Epithelial cell of prostate (primary cell): ENCODE data around the gene SLC7A9.
"Not testable (repeated sequence)": the region's sequence is repeated elsewhere in the genome, so short reads cannot be mapped to it uniquely, and the experiment has no call there.

Experiments
- DNase-seq: peaks from one replicate; pipeline ENCODE4 v3.0.0-alpha.2; 2011; ENCODE audit warnings: low read depth, low spot score
- H3K27ac ChIP-seq: fragments of 450-650 bp; 2 replicates; pipeline ENCODE4 v1.5.1; 2017; ENCODE audit warnings: mild to moderate bottlenecking

The SLC7A9 gene

DNA sequence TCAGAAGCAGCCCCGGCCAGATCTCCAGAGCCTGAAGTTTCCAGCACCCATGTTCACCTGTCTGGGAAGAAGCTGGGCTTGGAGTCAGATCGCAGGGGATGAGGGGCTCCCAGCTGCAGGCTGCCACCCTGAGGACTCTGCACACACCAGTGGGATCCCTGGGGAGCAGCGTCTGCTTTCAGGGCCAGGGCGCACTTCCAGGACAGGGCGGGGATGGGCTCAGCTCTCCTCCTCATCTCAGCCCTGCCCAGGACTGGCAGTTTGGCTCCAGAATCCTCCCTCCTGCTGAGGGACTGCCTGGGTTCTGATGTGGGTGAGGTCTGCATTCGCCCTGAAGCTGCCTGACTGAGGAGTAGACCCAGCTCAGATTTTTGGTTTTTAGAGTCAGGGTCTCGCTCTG is 3.5 kb downstream of the SLC7A9 start:
- no peak overlapping the region for H3K27ac ChIP-seq
- DNase-seq = no peak

DNA sequence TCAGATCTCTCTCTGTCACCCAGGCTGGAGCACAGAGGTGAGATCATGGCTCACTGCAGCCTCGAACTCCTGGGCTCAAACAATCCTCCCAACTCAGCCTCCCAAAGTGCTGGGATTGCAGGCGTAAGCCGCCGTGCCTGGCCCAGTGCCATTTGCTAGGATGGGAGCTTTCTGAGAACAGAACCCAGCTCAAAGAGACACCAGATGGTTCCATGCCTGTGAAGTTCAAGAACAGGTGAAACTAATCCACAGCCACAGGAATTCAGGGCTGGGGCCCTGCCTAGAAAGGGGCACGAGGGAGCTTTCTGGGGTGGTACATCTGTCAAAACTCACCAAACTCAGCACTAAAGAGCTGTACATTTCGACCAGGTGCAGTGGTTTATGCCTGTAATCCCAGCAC is 4.2 kb downstream of the SLC7A9 start:
- H3K27ac ChIP-seq = no peak overlapping the region
- no peak for DNase-seq

DNA sequence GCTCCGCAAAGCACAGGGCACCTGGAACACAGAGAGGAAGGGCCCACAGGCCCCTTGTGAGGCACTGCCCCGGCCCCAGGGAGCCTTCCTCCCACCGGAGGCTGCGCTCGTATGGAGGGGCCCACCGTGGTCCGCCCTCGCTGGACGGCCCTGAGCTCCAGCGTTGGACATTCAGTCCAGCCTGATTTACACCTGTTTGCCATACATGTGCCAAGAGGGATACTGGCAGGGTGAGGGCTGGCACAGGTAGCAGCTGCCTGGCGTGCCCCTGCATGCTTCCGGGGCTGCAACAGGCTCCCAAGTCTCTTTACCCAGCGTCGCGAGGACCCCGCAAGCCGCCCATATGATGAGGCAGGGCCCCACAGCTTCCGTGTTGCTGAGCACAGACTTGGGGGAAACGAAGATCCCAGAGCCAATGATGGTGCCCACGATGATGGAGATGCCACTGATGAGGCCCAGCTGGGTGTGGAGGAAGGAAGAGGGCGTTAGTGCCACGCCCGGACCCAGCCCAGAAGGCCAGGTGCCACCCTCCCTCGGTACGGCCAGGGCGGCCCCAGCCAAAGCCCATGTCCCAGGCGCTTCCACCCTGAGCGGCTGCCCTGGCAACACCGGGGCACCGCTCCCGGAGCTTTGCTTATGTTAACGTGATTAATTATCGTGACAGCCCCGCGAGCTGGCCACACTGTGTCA is 5.1 kb downstream of the SLC7A9 start:
- no peak for DNase-seq
- no peak overlapping the region for H3K27ac ChIP-seq

DNA sequence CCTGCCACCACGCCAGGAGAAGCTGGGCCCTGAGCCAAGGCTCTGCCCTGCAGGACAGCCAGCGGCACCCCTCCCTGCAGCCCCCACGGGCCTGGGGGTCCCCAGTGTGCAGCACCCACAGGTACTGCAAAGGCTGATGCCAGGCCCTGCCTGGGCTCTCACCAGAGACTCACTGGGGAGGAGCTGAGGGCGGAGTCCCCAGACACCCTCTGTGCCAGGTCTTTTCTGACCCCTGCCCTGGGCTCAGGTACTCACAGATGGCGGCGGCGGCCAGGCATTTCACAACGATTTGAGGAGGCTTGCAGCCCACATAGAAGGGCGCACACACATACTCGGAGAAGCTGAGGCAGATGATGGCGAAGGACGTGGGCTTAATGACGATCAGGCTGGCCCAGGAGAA is 5.7 kb downstream of the SLC7A9 start:
- no peak for DNase-seq
- H3K27ac ChIP-seq = no peak overlapping the region

DNA sequence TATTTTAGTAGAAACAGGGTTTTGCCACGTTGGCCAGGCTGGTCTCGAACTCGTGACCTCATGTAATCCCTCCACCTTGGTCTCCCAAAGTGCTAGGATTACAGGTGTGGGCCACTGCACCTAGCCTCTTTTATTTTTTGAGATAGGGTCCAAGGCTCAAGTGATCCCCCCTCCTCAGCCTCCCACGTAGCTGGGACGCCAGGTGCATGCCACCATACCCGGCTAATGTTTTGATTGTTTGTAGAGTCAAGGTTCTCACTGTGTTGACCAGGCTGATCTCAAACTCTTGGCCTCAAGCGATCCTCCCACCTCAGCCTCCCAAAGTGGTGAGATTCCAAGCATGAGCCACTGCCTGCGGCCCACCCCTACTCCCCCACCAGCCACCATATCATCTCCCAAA is 6.3 kb downstream of the SLC7A9 start:
- H3K27ac ChIP-seq = no peak overlapping the region
- DNase-seq = no peak

DNA sequence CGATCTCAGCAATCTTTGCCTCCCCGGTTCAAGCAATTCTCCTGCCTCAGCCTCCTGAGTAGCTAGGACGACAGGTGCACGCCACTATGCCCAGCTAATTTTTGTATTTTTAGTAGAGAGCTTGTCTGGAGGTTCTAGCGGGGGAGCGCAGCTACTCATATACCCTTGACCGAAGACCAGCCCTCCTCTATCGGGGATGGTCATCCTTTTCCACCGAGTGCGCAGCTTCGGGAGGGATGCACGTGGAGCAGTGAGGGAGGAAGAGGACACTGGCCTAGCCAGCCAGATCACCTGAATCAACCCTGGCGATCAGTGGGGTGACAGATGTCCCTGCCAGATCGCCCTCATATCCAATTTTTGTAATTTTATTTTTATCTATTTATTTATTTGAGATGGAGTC is 6.8 kb downstream of the SLC7A9 start:
- H3K27ac ChIP-seq = no peak overlapping the region
- DNase-seq = no peak

DNA sequence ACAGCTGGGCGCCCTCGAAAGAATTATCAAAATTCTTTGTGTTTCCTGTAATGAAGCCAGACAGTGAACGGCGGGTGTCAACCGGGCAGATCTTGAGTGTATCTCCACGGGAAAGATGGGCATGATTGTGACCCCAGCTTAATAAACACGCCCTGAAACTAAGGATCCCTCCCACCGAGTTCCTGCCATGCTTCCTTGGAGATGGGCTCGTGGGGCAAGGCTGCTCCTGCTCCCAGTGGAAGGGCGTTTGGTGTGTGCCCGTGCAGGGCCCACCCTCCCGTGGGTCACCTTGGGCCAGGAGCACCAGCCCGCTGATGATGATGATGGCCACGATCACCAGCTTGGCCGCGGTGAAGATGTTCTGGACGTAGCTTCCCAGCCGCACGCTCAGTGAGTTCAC is 7.4 kb downstream of the SLC7A9 start:
- DNase-seq = no peak
- no peak overlapping the region for H3K27ac ChIP-seq

DNA sequence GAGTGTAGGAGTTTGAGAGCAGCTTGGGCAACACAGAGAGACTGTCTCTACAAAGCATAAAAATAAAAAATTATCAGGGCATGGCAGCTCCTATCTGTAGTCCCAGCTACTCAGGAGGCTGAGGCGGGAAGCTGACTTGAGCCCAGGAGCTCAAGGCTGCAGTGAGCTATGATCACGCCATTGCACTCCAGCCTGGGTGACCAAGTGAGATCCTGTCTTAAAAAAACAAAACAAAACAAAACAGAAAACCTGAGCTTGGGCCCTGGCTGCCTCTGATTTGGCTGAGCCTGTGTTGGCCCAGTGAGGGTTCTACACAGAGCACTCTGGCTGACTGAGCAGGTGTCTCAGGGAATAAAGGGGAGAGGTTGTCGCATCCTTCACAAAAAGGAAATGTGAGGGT is 8.0 kb downstream of the SLC7A9 start:
- no peak for DNase-seq
- no peak overlapping the region for H3K27ac ChIP-seq

DNA sequence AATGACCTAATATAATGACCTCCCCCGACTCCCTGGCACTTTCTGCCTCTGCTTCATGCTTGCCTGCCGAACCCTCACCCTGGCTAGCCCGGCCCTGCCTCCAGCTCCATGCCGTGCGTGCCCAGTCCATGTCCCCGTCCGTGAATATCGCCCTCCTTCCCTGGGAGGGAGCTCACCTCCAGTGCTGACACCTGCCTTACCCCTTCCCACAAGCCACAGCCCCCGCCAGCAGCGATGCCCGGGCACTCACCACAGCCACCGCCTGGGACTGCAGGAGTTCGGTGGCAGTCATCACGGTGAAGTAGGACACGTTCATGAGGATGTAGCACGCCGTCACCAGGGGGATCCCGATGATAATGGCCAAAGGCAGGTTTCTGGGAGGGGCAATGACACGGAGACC is 10.0 kb downstream of the SLC7A9 start:
- no peak overlapping the region for H3K27ac ChIP-seq
- no peak for DNase-seq

DNA sequence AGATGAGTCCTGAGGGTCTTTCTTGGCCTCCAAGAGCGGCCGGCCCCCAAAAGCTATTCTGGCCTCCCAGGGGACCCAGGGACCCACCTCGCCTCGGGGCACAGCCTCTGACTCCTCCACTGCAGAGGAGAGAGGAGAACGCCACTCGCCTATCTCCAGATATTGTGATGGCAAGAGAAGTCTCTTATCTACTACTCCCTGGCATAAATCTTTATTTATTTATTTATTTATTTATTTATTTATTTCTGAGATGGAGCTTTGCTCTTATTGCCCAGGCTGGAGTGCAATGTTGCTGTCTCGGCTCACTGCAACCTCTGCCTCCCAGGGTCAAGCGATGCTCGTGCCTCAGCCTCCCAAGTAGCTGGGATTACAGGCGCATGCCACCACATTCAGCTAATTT is 11.0 kb downstream of the SLC7A9 start:
- no peak overlapping the region for H3K27ac ChIP-seq
- DNase-seq = no peak

DNA sequence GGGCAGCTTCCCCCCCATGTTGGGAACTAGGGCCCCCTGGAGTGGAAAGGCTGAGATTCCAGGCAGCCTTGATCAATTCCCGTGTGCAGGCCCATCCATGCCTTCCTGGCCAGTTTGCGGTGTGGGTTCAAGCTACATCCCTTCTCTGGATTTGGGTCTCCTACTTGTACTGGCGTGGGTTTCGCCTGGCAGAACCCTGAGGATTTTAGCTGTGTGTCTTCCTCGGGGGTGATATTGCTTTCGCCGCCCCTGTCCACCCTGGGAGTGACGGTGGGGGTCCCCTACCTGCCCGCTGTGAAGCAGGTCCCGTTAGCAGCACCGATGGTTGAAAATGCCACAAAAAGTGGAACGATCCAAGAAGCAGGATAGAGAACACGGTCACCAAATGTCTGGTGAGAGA is 11.4 kb downstream of the SLC7A9 start:
- no peak for DNase-seq
- H3K27ac ChIP-seq = no peak overlapping the region

DNA sequence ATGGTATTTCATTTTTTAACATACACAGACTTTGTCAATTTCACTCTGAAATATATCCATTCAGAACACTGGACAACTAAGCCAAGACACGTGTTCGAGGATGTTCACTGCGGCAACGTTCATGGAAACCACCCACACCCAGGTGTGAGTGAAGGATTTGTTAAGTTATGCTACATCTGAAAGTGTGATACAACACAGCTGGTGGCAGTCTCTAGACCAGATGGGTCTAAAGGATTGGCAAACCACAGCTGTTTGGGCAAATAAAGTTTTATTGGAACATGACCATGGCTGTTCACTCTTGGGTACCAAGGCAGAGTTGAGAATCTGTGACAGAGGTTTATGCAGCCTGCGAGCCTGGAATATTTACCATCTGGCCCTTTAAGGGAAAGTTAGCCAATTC is 12.0 kb downstream of the SLC7A9 start:
- DNase-seq = no peak
- H3K27ac ChIP-seq = no peak overlapping the region

DNA sequence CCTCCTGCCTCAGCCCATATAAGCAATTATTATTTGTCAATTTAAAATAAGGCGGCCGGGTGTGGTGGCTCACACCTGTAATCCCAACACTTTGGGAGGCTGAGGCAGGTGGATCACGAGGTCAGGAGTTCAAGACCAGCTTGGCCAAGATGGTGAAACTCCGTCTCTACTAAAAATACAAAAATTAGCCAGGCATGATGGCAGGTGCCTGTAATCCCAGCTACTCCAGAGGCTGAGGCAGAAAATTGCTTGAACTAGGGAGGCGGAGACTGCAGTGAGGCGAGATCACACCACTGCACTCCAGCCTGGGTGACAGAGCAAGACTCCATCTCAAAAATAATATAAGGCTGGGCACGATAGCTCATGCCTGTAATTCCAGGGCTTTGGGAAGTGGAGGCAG is 12.7 kb downstream of the SLC7A9 start:
- not testable (repeated sequence) for DNase-seq, H3K27ac ChIP-seq

DNA sequence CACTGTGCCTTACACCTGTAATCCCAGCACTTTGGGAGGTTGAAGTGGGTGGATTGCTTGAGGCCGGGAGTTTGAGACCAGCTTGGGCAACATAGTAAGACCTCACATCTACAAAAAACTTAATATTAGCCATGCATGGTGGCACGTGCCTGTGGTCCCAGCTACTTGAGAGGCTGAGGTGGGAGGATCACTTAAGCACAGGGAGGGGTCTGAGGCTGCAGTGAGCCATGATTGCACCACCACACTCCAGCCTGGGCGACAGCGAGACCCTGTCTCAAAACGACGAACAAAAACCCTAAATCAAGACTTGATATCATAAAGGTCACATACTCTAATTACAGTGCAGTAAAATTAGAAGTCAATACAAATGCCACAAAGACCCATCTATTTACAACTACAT is 17.4 kb downstream of the SLC7A9 start:
- H3K27ac ChIP-seq = no peak overlapping the region

DNA sequence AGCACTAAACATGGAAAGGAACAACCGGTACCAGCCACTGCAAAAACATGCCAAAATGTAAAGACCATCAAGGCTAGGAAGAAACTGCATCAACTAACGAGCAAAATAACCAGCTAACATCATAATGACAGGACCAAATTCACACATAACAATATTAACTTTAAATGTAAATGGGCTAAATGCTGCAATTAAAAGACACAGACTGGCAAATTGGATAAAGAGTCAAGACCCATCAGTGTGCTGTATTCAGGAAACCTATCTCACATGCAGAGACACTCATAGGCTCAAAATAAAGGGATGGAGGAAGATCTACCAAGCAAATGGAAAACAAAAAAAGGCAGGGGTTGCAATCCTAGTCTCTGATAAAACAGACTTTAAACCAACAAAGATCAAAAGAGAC is 21.5 kb downstream of the SLC7A9 start:
- H3K27ac ChIP-seq, DNase-seq: not testable (repeated sequence)

More for the DNA sequence above, 17.4 kb downstream of the SLC7A9 start:
- no peak for DNase-seq

DNA sequence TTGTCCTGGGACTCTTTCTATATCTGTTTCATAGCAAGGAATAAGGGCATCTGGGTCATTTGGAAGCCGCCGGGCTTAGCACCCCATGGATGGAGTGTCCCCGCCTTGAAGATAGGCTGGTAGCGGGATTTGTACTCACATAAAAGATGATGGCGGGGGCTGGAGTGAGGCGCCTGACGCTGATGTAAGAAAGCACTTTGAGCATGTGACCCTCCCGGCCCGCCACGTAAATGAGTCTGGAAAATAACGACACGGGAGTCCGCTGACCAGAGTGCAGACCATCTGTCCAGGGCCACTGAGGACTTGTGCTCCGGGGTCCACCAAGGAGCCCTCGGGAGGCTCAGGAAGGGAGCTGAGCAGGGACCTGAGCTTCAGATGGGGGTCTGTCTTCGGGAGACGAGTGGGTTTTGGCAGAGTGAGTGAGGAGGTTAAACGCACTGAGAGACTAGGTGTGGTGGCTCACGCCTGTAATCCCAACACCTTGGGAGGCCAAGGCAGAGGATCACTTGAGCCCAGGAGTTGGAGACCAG is 25.8 kb downstream of the SLC7A9 start:
- no peak for DNase-seq
- no peak overlapping the region for H3K27ac ChIP-seq

DNA sequence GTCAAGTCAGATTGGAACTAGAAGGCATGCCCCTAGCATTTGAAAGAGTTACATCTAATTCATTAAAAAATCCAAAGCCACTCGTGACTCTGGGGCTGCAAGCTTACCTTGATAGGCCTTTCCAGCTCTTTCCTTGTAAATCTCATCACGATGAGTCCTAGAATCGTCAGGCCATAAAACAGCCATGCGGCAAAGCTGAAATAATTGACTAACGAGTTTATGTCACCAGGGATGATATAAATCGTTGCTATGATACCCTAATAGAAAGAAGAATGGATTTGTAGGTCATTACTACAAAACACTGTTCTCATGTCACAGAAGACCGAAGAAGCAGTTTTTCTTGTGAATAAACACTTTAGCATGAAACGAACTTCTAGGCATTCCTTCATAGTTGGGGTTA is 27.5 kb downstream of the SLC7A9 start:
- H3K27ac ChIP-seq = no peak overlapping the region
- no peak for DNase-seq

DNA sequence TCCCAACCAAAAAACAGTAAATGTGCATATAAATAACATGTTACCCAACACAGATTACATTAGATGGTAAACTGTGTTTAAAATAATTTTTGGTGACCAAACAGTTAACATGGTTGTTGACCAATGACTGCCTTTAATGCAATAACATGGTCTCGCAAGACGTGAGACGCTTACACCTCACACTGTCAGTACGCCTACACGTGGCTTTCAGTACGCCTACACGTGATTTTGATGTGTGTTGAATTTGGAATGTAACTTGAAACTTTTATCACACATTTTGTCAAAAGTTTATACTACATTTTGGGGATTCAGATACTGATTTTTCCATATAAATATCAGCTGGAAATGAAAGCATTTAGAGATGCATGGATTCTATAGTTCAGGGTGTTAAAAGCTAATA is 32.0 kb downstream of the SLC7A9 start:
- no peak for DNase-seq
- no peak overlapping the region for H3K27ac ChIP-seq

DNA sequence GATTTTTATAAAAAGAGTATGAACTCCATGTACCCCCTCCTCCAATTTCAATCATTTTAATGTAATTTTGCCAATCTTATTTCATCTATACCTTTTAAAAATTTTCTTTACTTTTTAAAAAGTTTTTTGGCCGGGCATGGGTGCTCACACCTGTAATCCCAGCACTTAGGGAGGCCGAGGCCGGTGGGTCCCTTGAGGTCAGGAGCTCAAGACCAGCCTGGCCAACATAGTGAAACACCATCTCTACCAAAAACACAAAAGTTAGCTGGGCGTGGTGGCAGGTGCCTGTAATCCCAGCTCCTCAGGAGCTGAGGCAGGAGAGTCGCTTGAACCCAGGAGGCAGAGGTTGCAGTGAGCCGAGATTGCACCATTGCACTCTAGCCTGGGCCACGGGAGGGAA is 36.2 kb downstream of the SLC7A9 start:
- H3K27ac ChIP-seq = not testable (repeated sequence)

DNA sequence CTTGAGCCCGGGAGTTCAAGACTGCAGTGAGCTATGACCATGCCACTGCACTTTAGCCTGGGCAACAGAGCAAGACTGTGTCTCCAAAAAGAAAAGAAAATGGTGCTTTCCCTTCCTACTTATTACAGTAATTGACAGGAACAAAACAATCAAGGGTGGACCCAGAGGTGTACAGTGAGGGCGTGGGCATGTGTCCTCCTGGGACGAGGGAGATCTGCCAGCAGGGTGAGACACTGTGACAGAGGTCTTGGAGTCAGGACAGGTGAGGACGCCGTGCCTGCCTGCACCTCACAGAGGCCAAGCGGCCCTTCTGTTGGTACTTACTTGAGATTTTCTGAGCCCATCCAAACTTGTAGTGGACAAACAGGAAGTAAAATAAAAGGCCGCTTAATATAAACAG is 36.7 kb downstream of the SLC7A9 start:
- H3K27ac ChIP-seq, DNase-seq: not testable (repeated sequence)

More for the DNA sequence above, 36.2 kb downstream of the SLC7A9 start:
- not testable (repeated sequence) for DNase-seq

DNA sequence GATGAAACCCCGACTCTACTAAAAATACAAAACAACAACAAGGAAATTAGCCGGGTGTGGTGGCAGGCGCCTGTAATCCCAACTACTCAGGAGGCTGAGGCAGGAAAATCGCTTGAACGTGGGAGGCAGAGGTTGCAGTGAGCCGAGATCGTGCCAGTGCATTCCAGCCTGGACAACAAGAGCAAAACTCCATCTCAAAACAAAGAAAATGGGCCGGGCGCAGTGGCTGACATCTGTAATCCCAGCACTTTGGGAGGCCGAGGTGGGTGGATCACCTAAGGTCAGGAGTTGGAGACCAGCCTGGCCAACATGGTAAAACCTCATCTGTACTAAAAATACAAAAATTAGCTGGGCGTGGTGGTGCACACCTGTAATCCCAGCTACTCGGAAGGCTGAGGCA is 37.5 kb downstream of the SLC7A9 start:
- H3K27ac ChIP-seq, DNase-seq: not testable (repeated sequence)

DNA sequence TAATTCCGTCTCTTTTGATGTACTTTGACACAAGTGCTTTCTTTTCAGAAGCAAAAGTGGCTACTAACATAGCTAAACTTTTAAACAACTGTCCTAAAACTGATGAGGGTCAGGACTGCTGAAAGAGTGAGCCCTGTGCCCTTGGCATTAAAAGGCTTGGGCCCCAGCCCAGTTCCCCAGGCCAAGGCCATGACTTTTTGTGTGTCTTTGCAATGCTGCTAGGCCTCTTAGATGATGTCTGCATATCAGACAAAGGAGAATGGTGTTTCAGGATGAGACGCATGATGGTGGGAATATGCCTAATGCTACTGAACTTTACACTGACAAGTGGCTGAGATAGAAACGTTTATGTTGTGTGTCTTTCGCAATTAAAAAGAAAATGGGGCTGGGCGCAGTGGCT is 38.0 kb downstream of the SLC7A9 start:
- H3K27ac ChIP-seq = no peak overlapping the region
- DNase-seq = no peak
